Neural cell (in vitro differentiated cells): Measurements from ENCODE around the gene CEMIP2.

Experiments used
- EZH2 ChIP-seq: fragments of 200-600, 300-800 bp; shearing (Covaris generic), sonication (generic); IDR thresholded peaks from 2 replicates; pipeline ENCODE4 v1.6.1; 2014; ENCODE audit warnings: antibody characterized with exemption, low read length, borderline replicate concordance, mild to moderate bottlenecking; ENCODE audit not compliant: insufficient read depth, poor library complexity, severe bottlenecking
- POLR2AphosphoS5 ChIP-seq: IDR thresholded peaks from 2 replicates; pipeline ENCODE4 v1.6.1; 2012
- TF ChIP-seq, protein P1 (sequence below): fragments of 450-650 bp; IDR thresholded peaks from 2 replicates; pipeline ENCODE4 v1.5.1; 2014; ENCODE audit warnings: antibody characterized with exemption, mild to moderate bottlenecking, moderate library complexity; ENCODE audit not compliant: poor library complexity, severe bottlenecking

DNA sequence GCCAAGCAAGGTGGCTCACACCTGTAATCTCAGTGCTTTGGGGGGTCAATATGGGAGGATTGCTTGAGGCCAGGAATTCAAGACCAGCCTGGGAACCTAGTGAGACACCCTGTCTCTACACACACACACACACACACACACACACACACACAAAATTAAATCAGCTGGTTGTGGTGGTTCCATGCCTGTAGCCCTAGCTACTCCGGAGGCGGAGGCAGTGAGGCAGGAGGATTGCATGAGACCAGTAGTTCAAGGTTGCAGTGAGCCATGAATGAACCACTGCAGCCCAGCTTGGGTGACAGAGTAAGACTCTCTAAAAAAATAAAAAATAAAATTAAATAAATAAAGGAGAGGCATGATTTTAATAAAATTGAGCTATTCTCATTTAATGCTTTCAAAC is 13.1 kb downstream of the CEMIP2 start:
- TF ChIP-seq, protein P1, sequence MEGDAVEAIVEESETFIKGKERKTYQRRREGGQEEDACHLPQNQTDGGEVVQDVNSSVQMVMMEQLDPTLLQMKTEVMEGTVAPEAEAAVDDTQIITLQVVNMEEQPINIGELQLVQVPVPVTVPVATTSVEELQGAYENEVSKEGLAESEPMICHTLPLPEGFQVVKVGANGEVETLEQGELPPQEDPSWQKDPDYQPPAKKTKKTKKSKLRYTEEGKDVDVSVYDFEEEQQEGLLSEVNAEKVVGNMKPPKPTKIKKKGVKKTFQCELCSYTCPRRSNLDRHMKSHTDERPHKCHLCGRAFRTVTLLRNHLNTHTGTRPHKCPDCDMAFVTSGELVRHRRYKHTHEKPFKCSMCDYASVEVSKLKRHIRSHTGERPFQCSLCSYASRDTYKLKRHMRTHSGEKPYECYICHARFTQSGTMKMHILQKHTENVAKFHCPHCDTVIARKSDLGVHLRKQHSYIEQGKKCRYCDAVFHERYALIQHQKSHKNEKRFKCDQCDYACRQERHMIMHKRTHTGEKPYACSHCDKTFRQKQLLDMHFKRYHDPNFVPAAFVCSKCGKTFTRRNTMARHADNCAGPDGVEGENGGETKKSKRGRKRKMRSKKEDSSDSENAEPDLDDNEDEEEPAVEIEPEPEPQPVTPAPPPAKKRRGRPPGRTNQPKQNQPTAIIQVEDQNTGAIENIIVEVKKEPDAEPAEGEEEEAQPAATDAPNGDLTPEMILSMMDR: no peak
- TF ChIP-seq EZH2 (no peak), POLR2AphosphoS5 (no peak)
